SJSA1 (cell line): Measurements from ENCODE around the gene PTGDR. TPM values are rescaled to one million over a fixed set of nuclear protein-coding genes. Genes with fewer than 3 reads are reported as not detected.

Source experiments
- DNase-seq, 2 experiments: peaks; one replicate each; pipeline ENCODE4 v3.0.0-alpha.2; 2015 to 2020; ENCODE audit warnings: low spot score in 2 of 2, low read depth in 1 of 2
- H3K27ac ChIP-seq: fragments of 250-450 bp; sonication (Bioruptor Pico); 2 replicates; pipeline ENCODE4 v1.5.1; 2020; ENCODE audit warnings: mild to moderate bottlenecking, moderate library complexity
- H3K27me3 ChIP-seq: fragments of 250-450 bp; sonication (Bioruptor Pico); replicated peaks from 2 replicates; pipeline ENCODE4 v1.5.1; 2020; ENCODE audit warnings: mild to moderate bottlenecking, moderate library complexity
- H3K36me3 ChIP-seq: fragments of 250-450 bp; sonication (Bioruptor Pico); 2 replicates; pipeline ENCODE4 v1.5.1; 2020; ENCODE audit warnings: mild to moderate bottlenecking
- H3K4me1 ChIP-seq: fragments of 250-450 bp; sonication (Bioruptor Pico); replicated peaks from 2 replicates; pipeline ENCODE4 v1.6.1; 2021; ENCODE audit warnings: mild to moderate bottlenecking
- H3K4me3 ChIP-seq: fragments of 250-450 bp; sonication (Bioruptor Pico); 2 replicates; pipeline ENCODE4 v1.5.1; 2020; ENCODE audit warnings: mild to moderate bottlenecking
- H3K9me3 ChIP-seq: fragments of 250-450 bp; sonication (Bioruptor Pico); replicated peaks from 2 replicates; pipeline ENCODE4 v1.5.1; 2020; ENCODE audit warnings: mild to moderate bottlenecking
- total RNA-seq: library from RNA; depleted of rRNA; stranded (reverse); fragments of >200 nt; shearing (Covaris generic); gene quantifications from 2 replicates; pipeline ENCODE4 v1.2.3, GENCODE V29; 2014

Gene PTGDR
- total RNA-seq, 1 experiment from 2014 or later: not detected

DNA sequence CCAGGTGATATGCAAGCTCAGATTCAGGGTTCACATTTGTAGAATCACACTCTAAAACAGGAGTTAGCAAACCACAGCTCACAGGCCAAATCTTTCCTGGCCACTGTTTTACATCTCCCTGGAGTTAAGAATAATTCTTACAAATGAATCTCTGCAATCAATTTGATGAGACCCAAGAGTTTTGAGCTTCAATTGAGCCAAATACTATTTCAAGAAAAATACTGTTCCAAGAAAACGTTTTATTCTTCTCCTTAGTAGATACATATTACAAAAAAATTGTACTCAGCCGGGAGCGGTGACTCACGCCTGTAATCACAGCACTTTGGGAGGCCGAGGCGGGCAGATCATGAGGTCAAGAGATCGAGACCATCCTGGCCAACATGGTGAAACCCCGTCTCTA lies 2.5 kb downstream of the PTGDR start:
- no peak for DNase-seq
- no peaks in the 10 kb centered on the region for H3K4me1 ChIP-seq
- H3K4me3 ChIP-seq: no peak overlapping the region

DNA sequence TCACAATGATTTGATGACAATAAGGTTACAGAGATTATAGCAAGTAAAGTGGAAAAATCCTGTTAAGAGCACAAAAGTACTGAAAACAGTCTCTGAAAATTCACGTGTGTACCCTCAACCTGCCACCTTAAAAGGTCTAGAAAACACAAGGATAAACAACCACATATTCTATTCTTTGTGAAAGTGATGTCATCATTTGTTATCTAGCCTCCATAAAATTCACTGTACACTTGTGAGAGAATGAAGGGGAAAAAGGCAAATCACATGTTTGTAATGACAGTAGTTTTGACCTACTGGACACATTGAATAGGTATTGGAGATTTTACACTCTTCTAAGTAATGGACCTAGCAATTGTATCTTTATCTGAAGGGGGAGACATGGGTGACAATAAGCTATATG lies 4.0 kb downstream of the PTGDR start:
- H3K27ac ChIP-seq: no peak overlapping the region
- H3K4me3 ChIP-seq: no peak overlapping the region
- DNase-seq: no peak
- 0 out of 2 replicates have a peak, but pooled peaks cover 3% of the 10 kb centered on the region for H3K4me1 ChIP-seq
- no peaks in the 10 kb centered on the region for H3K36me3 ChIP-seq
- peaks cover 6% of the 10 kb centered on the region; the same call in 1 of the 2 replicates for H3K9me3 ChIP-seq
- H3K27me3 ChIP-seq: peaks cover 18% of the 10 kb centered on the region

More for the DNA sequence above, 2.5 kb downstream of the PTGDR start:
- H3K27ac ChIP-seq: no peak overlapping the region
- H3K27me3 ChIP-seq: peaks cover 18% of the 10 kb centered on the region
- peaks cover 6% of the 10 kb centered on the region; the same call in 1 of the 2 replicates for H3K9me3 ChIP-seq
- H3K36me3 ChIP-seq: no peaks in the 10 kb centered on the region

DNA sequence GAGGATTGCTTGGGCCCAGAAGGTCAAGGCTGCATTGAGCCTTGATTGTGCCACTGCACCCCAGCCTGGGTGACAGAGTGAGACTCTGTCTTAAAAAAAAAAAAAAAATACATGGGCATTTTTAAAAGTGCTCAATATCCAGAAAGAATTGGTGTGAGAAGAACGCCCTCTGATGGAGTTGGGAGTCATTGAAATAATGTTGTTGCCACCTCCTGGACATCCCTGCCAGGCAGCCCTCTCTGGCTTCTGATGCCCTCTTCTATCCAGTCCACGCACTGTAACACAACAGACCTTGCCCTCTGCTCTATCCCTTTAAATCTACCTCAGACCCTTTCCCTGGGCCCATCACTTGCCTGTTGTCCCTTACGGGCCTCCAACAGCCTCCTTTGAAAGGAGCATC lies 4.9 kb downstream of the PTGDR start:
- Histone ChIP-seq H3K4me1 (0 out of 2 replicates have a peak, but pooled peaks cover 3% of the 10 kb centered on the region), H3K27ac (no peak overlapping the region), H3K4me3 (no peak overlapping the region), H3K9me3 (peaks cover 6% of the 10 kb centered on the region; the same call in 1 of the 2 replicates), H3K36me3 (no peaks in the 10 kb centered on the region), H3K27me3 (peaks cover 18% of the 10 kb centered on the region)
- DNase-seq: no peak

DNA sequence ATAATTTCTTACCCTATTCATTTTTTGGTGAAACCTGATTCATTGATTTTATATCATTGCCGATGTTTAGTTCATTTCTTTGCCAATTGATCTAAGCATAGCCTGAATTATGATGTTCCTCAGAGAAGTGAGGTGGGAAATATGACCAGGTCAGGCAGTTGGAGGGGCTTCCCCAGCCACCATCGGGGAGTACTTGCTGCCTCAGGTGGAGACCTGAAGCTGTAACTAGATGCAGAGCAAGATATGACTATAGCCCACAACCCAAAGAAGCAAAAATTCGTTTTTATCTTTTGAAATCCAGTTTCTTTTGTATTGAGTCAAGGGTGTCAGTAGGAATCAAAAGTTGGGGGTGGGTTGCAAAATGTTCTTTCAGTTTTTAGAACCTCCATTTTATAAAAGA lies 7.9 kb downstream of the PTGDR start:
- Histone ChIP-seq H3K4me3 (no peak overlapping the region), H3K27ac (no peak overlapping the region), H3K27me3 (no peaks in the 10 kb centered on the region), H3K36me3 (no peaks in the 10 kb centered on the region), H3K9me3 (no peaks in the 10 kb centered on the region), H3K4me1 (0 out of 2 replicates have a peak, but pooled peaks cover 6% of the 10 kb centered on the region)
- DNase-seq: no peak

DNA sequence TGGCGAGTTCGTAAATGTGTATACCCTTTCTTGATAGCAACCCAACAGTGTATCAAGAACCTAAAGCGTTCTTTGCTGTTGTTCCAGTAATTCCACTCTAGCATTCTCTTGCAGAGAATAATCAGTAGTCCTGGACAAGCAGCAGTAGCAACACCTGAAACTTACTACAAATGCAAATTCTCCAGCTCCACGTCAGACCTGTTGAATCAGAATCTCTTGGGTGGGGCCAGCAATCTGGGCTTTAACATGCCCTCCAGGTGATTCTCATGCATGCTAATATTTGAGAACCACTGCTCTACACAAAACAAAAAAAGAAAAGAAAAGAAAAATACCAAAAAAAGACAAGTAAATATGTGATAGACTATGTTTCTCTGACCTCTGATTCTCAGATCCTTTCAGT lies 10.1 kb downstream of the PTGDR start:
- no peak for DNase-seq
- Histone ChIP-seq H3K27ac (no peak overlapping the region), H3K9me3 (no peaks in the 10 kb centered on the region), H3K4me1 (0 out of 2 replicates have a peak, but pooled peaks cover 6% of the 10 kb centered on the region), H3K36me3 (no peaks in the 10 kb centered on the region), H3K4me3 (no peak overlapping the region), H3K27me3 (no peaks in the 10 kb centered on the region)

DNA sequence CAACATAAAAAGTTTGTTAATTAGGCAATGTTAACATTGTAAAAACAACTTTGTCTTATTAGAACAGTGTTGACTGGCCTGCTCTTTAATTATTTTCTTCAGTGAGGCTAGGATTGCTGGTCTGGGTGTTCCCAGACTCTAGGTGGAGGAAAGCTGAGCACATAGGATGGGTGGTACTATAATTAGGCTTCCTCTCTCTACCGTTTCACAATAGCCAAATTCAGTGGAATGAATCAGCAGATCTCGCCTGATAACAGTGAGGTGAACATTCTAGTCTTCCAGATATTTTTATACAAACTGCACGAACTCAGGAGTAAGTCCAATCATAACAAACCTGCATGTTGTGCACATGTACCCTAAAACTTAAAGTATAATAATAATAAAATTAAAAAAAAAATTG lies 11.9 kb downstream of the PTGDR start:
- Histone ChIP-seq H3K9me3 (no peaks in the 10 kb centered on the region), H3K4me3 (no peak overlapping the region), H3K27me3 (no peaks in the 10 kb centered on the region), H3K36me3 (no peaks in the 10 kb centered on the region), H3K4me1 (0 out of 2 replicates have a peak, but pooled peaks cover 6% of the 10 kb centered on the region), H3K27ac (no peak overlapping the region)
- DNase-seq: no peak

DNA sequence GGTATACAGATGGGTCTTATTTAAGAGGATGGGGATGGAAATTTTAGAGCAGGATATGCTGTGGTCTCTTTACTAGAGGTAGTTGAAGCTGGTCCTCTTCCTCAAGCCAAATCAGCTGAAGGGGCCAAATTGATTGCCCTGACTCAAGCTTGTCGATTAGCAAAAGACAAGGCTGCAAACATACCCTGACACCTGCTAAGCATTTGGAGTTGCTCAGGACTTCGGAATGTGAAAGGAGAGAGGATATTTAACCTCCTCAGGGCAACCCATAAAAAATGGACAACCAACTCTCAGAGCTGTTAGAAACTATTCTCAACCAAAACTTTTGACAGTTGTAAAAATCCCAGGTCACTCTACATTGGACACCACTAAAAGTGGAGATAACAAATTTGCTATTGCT lies 15.6 kb downstream of the PTGDR start:
- H3K27ac ChIP-seq: no peak overlapping the region
- H3K4me1 ChIP-seq: 0 out of 2 replicates have a peak, but pooled peaks cover 3% of the 10 kb centered on the region
- no peaks in the 10 kb centered on the region for H3K27me3 ChIP-seq
- H3K36me3 ChIP-seq: no peaks in the 10 kb centered on the region
- no peak for DNase-seq
- H3K9me3 ChIP-seq: no peaks in the 10 kb centered on the region
- no peak overlapping the region for H3K4me3 ChIP-seq

DNA sequence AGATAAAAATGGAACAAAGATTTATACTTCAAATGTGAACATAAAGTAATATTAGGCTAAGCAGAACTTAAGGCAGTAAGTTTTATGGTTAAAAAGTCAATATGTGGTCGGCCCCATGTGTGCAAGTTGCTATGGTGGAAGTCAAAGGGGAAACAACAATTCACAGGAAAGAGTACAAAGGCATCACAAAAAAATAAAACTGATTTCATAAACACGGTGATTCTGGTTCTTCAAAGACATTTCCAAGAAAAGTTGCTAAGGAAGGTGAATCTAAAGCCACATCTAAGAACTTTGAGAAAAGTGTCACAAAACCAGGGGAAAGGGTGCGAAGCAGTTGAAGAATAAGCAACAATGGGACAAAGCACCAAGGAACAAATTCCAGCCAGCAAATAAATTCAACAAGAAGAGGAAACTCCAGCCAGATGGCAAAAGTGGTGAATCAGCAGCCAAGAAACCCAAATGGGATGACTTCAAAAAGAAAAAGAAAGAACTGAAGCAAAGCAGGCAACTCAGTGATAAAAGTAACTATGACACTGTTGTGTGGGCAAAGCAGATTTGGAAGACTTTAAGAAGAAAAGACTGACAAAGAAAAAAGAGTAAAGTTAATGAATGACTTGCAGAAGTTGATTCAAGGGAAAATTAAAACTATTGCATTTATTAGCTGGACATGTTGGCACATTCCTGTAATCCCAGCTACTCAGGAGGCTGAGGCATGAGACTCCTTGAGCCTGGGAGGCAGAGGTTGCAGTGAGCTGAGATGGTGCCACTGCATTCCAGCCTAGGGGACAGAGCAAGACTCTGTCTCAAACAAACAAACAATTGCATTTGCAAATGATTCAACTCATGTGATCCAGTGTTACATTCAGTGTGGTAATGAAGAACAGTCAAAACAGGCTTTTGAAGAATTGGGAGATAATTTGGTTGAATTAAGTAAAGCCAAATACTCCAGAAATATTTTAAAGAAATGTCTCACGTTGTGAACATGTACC lies 19.5 kb downstream of the PTGDR start:
- Histone ChIP-seq H3K9me3 (no peaks in the 10 kb centered on the region), H3K27ac (no peak overlapping the region), H3K36me3 (no peaks in the 10 kb centered on the region), H3K4me3 (no peak overlapping the region), H3K27me3 (no peaks in the 10 kb centered on the region), H3K4me1 (no peaks in the 10 kb centered on the region)
- no peak for DNase-seq

DNA sequence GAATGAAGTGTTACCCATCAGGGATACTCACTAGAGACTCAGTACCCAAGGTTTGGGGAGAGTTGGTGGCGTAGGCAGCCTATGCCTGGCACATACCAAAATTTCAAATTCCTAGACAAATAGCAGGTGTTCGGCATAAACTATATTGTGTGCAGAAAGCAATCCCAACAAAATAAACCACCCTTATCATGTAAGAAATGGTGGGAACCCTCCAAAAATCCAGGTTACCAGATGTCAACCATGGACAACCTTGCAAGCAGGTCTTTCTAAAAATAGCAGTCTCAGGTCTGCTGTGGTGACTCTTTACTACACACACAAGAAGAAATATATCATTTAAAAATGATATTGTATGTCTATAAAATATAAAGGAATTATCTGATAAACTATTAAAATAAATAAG lies 28.9 kb downstream of the PTGDR start:
- no peaks in the 10 kb centered on the region for H3K4me1 ChIP-seq
- peaks cover 3% of the 10 kb centered on the region; the same call in 1 of the 2 replicates for H3K27me3 ChIP-seq
- no peaks in the 10 kb centered on the region for H3K36me3 ChIP-seq
- DNase-seq: no peak
- no peak overlapping the region for H3K4me3 ChIP-seq
- H3K27ac ChIP-seq: no peak overlapping the region
- H3K9me3 ChIP-seq: no peaks in the 10 kb centered on the region

DNA sequence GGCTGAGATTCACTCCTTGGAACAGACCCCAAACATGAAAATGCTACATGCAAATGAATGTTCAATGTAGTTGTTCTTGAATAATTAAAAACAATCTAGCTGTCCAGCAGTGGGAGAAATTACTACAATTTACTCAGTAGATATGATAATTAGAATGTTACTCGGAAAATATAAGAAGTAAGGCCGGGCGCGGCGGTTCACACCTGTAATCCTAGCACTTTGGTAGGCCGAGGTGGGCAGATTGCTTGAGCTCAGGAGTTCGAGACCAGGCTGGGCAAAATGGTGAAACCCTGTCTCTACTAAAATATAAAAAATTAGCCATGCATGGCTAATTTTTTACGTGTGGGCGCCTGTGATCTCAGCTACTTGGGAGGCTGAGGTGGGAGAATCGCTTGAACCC lies 31.3 kb downstream of the PTGDR start:
- DNase-seq: no peak
- H3K27ac ChIP-seq: no peak overlapping the region
- peaks cover 3% of the 10 kb centered on the region; the same call in 1 of the 2 replicates for H3K27me3 ChIP-seq
- no peaks in the 10 kb centered on the region for H3K4me1 ChIP-seq
- H3K9me3 ChIP-seq: no peaks in the 10 kb centered on the region
- H3K4me3 ChIP-seq: no peak overlapping the region
- H3K36me3 ChIP-seq: no peaks in the 10 kb centered on the region

DNA sequence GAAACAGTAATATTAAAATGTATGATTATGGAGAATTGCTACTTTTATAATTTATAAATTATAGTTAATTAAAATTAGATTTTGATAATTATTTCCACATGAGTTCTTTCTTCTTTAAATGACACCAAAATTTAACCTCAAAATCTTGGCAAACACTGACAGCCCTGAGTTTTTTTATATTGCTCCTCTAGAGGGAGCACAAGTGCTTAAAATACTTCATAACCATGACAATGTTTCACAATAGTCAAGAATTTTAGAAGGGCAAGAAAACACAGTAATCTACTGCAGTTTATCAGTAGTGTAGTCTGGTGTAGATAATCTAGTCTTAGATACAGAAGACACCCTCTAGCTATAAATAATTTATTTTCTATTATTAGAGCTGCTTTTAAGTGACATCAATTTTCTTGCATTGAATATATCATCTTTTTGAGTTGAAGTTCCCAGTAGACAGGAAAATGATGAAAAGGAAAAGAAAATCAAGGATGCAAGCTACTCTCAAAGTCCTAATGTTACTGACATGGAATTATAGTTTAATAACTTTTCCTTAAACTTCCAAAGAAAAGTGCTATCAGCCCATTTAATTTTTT lies 32.3 kb downstream of the PTGDR start:
- Histone ChIP-seq H3K4me3 (no peak overlapping the region), H3K27ac (no peak overlapping the region), H3K9me3 (no peaks in the 10 kb centered on the region), H3K4me1 (no peaks in the 10 kb centered on the region), H3K27me3 (no peaks in the 10 kb centered on the region), H3K36me3 (no peaks in the 10 kb centered on the region)
- peak in 1 of 2 experiments; percentile 19 for DNase-seq

DNA sequence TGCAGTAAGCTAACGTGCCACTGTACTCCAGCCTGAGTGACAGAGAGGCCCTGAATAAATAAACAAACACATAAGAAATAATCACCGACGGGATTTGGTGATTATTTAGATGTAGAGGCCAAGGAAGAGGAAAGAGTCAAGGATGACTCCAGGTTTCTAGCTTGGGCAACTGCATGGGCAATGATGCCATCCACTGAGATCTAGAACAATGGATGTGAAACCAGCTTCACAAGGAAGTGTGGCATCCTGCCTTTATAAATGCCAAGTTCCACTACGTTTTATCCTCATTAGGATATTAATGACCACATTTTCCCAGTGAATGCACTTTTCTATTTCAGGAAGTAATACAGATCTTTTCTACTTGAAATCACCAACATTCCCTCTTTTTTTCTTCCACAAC lies 35.7 kb downstream of the PTGDR start:
- Histone ChIP-seq H3K27me3 (no peaks in the 10 kb centered on the region), H3K36me3 (no peaks in the 10 kb centered on the region), H3K9me3 (no peaks in the 10 kb centered on the region), H3K27ac (no peak overlapping the region), H3K4me1 (no peaks in the 10 kb centered on the region), H3K4me3 (no peak overlapping the region)
- no peak for DNase-seq

DNA sequence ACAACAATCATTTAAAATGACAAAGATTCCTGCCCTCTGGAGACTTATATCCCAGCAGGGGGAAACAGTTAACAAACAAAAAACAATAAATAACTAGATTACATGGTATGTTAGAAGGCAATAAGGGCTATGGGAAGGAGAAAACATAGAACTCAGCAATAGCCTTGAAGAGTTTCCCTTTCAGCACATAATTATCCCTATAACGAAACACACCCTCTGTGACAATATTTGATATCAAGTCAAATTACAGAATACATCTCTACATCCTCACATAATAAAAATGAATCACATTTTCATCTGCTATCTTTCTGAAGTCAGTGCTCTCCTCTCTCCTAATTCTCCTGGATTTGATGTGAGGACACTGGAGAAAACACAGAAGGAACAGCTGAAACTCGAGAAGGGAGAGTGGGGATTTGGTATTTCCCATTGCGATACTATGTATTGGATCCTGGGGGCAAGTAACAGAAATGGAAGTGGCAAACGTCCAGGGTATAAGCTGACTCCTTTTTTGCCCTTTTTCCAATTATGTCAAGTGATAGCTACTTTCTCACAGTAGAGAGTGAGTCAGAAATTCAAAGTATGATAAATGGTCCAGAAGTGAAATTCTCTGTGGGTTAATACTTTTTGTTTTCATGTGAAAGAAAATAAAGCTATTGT lies 36.9 kb downstream of the PTGDR start:
- Histone ChIP-seq H3K36me3 (no peaks in the 10 kb centered on the region), H3K4me1 (no peaks in the 10 kb centered on the region), H3K4me3 (no peak overlapping the region), H3K27ac (no peak overlapping the region), H3K9me3 (no peaks in the 10 kb centered on the region), H3K27me3 (no peaks in the 10 kb centered on the region)
- no peak for DNase-seq

DNA sequence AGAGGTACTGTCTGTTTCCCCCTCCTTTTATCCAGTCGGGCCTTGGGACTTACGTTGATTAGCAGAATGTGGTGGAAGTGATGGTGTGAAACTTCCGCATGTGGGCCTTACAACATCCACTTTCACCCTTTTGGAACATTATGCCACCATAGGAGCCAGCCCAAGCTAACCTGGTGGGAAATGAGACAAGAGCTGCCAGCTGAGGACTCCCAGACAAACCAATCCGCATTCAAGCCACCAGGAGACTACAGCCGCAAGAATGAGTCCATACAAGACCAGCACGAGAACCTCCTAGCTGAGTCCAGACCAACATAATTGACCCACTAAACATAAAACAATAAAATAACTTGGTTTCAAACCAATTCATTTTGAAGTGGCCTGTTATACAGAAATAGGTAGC lies 37.5 kb downstream of the PTGDR start:
- Histone ChIP-seq H3K9me3 (no peaks in the 10 kb centered on the region), H3K4me3 (no peak overlapping the region), H3K27me3 (no peaks in the 10 kb centered on the region), H3K27ac (no peak overlapping the region), H3K4me1 (no peaks in the 10 kb centered on the region), H3K36me3 (no peaks in the 10 kb centered on the region)
- DNase-seq: no peak
